Epithelial cell of esophagus (primary cell): ENCODE data around the gene MCAT.

Experiments
- DNase-seq: peaks from one replicate; pipeline ENCODE4 v3.0.0; 2010; ENCODE audit warnings: low read depth
- H3K4me3 ChIP-seq: 2 replicates; pipeline ENCODE4 v1.5.1; 2011; ENCODE audit warnings: mild to moderate bottlenecking, low read length, control low read depth
- TF ChIP-seq, protein P1 (sequence below): IDR thresholded peaks from 2 replicates; pipeline ENCODE4 v1.5.1; 2011; ENCODE audit warnings: low read depth, mild to moderate bottlenecking, low read length, control low read depth, inconsistent platforms; ENCODE audit not compliant: insufficient read depth; ENCODE audit errors: missing control alignments

Gene MCAT

DNA sequence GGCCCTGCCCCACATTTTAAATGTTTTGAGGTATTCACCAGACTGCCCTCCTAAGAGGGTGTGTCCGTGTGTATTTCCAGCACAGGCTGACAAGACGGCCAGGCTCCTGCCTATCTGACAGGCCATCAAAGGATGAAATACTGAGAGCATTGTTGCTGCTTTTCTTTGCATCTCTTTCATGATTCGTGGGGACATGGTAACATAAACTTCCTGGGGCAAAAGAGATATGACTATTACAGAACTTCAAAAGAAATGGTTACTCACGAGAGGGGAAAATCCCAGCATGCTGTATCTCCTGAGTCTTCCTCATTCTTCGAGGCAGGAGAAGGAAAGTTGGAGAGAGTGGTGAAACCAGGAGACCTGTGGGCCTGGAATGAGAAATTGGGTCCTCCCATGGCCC is 43.0 kb downstream of the MCAT start:
- TF ChIP-seq, protein P1, sequence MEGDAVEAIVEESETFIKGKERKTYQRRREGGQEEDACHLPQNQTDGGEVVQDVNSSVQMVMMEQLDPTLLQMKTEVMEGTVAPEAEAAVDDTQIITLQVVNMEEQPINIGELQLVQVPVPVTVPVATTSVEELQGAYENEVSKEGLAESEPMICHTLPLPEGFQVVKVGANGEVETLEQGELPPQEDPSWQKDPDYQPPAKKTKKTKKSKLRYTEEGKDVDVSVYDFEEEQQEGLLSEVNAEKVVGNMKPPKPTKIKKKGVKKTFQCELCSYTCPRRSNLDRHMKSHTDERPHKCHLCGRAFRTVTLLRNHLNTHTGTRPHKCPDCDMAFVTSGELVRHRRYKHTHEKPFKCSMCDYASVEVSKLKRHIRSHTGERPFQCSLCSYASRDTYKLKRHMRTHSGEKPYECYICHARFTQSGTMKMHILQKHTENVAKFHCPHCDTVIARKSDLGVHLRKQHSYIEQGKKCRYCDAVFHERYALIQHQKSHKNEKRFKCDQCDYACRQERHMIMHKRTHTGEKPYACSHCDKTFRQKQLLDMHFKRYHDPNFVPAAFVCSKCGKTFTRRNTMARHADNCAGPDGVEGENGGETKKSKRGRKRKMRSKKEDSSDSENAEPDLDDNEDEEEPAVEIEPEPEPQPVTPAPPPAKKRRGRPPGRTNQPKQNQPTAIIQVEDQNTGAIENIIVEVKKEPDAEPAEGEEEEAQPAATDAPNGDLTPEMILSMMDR, result no peak
- H3K4me3 ChIP-seq, result no peak overlapping the region
- peak; percentile 90 for DNase-seq

DNA sequence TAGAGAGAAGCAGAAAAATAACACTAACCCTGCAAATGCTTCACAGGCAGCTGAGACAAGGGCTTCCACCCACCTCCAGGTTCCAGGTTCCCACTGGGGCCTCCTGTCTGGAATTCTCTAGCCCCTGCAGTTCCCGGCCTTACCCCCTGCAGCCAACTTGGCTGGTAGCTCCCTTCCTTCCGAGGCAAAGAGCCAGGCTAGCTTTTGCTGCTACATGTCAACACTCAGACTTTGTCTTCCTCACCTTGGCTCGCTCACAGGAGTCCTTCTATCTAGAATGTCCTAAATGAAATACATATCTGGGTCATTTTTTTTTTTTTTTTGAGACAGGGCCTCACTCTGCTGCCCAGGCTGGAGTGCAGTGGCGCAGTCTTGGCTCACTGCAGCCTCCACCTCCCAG is 44.1 kb downstream of the MCAT start:
- TF ChIP-seq, protein P1, result no peak
- no peak overlapping the region for H3K4me3 ChIP-seq
- DNase-seq, result no peak

DNA sequence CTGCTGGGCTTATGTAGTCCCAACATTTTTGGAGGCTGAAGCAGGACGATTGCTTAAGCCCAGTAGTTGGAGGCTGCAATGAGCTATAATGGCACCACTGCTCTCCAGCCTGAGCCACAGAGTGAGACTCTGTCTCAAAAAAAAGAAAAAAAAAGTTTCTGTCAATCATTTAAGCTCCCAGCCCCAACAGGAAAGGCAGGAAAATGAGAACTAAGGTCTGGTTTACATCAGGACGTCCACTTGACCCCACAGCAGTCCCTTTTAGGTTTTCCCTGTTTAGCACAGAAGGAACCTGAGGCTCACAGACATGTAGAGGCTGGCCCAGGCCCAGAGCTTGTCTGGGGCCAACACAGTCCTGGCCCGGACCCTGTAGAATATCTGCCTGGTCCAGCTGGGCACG is 44.8 kb downstream of the MCAT start:
- TF ChIP-seq, protein P1, result no peak
- no peak overlapping the region for H3K4me3 ChIP-seq
- peak; percentile 37 for DNase-seq

DNA sequence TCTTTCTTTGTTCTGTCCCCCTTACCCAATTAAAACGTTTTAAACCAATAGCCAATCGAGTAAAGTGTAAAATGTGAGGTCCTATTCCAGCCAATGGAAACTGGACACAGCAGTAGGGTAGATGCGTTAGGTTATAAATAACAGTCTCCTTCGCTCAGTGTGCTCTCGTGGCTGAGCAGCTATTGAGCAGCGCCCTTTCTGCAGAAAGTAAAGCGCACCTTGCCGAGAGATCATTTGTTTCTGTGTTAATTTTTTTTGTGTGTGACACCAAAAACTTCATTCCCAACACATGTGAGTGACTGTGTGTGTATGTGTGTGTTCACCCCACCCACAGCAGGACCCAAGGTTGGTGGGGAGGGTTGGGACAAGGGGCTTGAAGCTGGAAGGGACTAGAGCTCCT is 46.8 kb downstream of the MCAT start:
- no peak overlapping the region for H3K4me3 ChIP-seq
- DNase-seq, result no peak
- TF ChIP-seq, protein P1, result no peak

DNA sequence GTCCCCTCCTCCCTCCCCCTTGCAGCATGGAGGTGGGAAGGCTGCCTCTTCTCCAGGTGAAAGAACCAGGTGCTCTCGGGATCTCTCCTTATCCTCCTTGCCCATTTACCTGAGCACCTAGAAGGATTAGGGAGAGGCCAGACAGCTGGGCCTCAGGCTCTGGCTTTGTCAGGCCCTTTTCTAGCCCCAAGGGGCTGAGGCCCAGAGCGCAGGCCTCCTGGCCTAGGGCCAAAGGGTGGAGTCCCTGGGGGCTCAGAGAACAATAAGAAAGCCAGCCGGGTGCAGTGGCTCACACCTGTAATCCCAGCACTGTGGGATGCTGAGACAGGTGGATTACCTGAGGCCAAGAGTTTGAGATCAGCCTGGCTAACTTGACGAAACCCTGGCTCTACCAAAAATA is 48.6 kb downstream of the MCAT start:
- no peak for DNase-seq
- TF ChIP-seq, protein P1, result no peak
- no peak overlapping the region for H3K4me3 ChIP-seq

DNA sequence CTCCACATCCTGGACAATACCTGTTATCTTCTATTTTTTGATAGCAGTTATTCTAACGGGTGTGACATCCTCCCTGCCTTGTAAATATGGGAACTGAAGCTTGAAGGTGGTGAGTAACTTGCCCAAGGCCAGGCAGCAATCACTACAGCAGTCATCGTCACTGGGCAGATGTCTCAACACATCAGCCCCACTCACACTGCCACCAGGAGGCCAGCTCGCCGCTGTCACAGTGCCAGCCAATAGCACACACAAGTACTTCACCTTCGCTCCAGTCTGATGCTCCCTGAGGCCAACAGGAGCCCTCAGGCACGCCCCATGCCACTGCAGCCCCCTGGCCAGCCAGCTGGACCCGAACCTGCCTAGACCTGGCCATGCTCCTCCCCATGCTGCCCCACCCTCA is 49.1 kb downstream of the MCAT start:
- TF ChIP-seq, protein P1, result peak; percentile 46
- no peak overlapping the region for H3K4me3 ChIP-seq
- peak; percentile 93 for DNase-seq

DNA sequence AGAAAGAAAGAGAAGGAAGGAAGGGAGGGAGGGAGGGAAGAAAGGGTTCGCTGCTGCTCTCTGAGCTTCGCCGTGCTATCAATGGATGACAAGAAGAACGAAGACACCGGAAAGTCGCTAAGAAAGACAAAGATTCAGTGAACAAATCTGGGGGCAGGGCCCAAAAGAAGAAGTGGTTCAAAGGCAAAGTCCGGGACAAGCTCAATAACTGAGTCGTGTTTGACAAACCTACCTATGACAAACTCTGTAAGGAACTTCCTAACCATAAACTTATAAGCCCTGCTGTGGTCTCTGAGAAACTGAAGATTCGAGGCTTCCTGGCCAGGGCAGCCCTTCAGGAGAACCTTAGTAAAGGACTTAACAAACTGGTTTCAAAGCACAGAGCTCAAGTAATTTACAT is 51.1 kb downstream of the MCAT start:
- TF ChIP-seq, protein P1, result no peak
- DNase-seq, result peak; percentile 48
- H3K4me3 ChIP-seq, result no peak overlapping the region
